Mucosa of descending colon (tissue), 3 donors: ENCODE measurements around the gene TNPO1. TPM values are rescaled to one million over a fixed set of nuclear protein-coding genes. Genes with fewer than 3 reads are reported as not detected.

Source experiments
- ATAC-seq: fragments of 200-7000 bp; cut with Tn5 transposase; one replicate; pipeline ENCODE4 v1.9.1; 2020; ENCODE audit warnings: mild to moderate bottlenecking, moderate library complexity
- DNase-seq, 3 donors: peaks; one replicate each; pipeline ENCODE4 v3.0.0-alpha.2; 2020
- H3K36me3 ChIP-seq: fragments of 200-600 bp; one replicate; pipeline ENCODE4 v1.8.0; 2021; ENCODE audit warnings: low read depth, mild to moderate bottlenecking
- H3K4me1 ChIP-seq: fragments of 200-600 bp; one replicate; pipeline ENCODE4 v1.8.0; 2021; ENCODE audit warnings: low read depth, mild to moderate bottlenecking
- H3K4me3 ChIP-seq: fragments of 200-600 bp; one replicate; pipeline ENCODE4 v1.8.0; 2021; ENCODE audit warnings: mild to moderate bottlenecking
- H3K9me3 ChIP-seq: fragments of 200-600 bp; one replicate; pipeline ENCODE4 v1.8.0; 2021; ENCODE audit warnings: mild to moderate bottlenecking
- CTCF ChIP-seq: fragments of 200-600 bp; IDR thresholded peaks from one replicate; pipeline ENCODE4 v1.8.0; 2022; ENCODE audit warnings: antibody characterized with exemption, mild to moderate bottlenecking
- intact Hi-C, 2 donors: fragments of 100-400 bp; cut with DNase I in 1 of 2; cut with micrococcal nuclease in 1 of 2; formaldehyde crosslinking; loops; one replicate each; pipeline versions ENCODE4 v1.11.0 to v1.11.1; 2022; cut with DNase I, micrococcal nuclease
- total RNA-seq, 3 donors: library from RNA; stranded (reverse); fragmentation: NEBNext Ultra II Directional in 2 of 3; extraction: Animal tissue kit (Norgen Biotek cat#: 25700) in 2 of 3; gene quantifications; one replicate each; pipeline versions ENCODE4 v1.2.1 to v1.2.4, GENCODE V29; 2021 to 2023
- donor health status: DM: no; HTN: no; CAD: no; lungs with moderate emphysema.
- donor health status: DM: no; HTN: no; CAD: no.
- donor health status: DM: no; HTN: yes; CAD: no.

Gene TNPO1
- total RNA-seq, 3 donors from 2014 or later, result 69.4 to 95.1 (median 76.8) TPM

DNA sequence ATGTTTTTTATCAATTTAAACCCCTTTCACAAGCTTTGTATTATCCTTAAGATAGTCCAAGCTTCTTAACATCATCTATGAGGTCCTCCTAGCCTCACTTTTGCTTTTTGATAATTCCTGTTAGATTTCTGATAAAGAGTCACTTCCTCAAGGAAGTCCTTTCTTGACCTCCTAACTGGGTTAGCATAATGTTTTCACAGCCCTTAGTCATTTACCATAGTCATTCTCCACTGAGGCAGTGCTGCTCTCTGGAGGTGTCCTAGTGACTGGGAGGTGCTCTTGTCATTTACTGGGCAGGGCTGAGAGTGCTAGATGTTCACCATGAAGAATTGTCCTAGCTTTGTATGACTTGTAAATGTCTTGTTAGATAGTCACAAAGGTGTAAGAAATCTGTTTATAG is 26.4 kb downstream of the TNPO1 start:
- H3K4me3 ChIP-seq, result no peak overlapping the region
- no peaks in the 10 kb centered on the region for H3K9me3 ChIP-seq
- TF ChIP-seq CTCF, result no peak
- intact Hi-C loops, result no loop called here
- H3K4me1 ChIP-seq, result peaks cover 8% of the 10 kb centered on the region
- DNase-seq (peak in 1 of 3 donors; percentile 20), ATAC-seq (peak; percentile 95)
- no peaks in the 10 kb centered on the region for H3K36me3 ChIP-seq

- Histone ChIP-seq H3K9me3 (no peaks in the 10 kb centered on the region), H3K4me1 (peaks cover 5% of the 10 kb centered on the region), H3K36me3 (no peaks in the 10 kb centered on the region), H3K4me3 (no peak overlapping the region)
- no peak for TF ChIP-seq CTCF
- ATAC-seq, result no peak
- intact Hi-C loops, result no loop called here
- no peak for DNase-seq
These were observed 27.8 kb downstream of the TNPO1 start for GRCh38 chr5:72844218-72844603.

DNA sequence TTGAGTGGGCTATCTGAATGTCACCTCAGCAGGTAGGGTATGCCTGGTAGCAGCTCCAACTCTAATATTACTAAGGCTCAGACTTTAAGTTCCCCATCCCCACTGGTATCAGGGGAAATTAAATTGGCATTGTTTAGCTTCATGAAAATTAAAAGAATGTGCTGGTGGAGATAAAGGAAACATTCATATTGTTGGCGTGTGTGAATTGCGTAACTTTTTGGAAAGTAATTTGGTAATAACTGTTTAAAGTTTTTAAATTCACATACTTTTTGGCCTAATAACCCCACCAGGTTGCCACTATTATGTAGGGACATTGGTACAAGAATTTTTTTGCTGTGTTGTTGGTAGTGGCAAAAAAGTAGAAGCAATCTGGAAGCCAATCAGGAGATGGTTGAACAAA is 29.4 kb downstream of the TNPO1 start:
- no peak for DNase-seq
- Histone ChIP-seq H3K4me3 (no peak overlapping the region), H3K4me1 (peaks cover 22% of the 10 kb centered on the region), H3K9me3 (no peaks in the 10 kb centered on the region), H3K36me3 (no peaks in the 10 kb centered on the region)
- intact Hi-C loops, result no loop called here
- no peak for ATAC-seq
- no peak for TF ChIP-seq CTCF

DNA sequence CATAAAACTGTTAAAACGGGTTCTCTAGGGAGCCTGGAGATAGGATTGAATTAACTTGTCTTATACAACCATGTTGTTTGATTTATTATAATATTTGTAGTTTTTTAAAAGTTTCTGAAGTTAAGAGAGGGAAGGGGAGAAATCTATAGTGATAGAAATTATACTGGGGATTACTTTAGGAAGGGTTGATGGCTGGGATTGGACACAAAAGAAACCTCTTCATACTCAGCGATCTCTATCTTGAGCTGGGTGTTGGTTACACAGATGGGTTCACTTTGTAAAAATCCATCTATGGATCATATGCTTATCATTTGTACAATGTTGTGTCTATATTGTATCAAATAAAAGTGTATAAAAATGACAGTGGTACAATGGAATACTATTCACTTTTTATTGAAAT is 30.0 kb downstream of the TNPO1 start:
- TF ChIP-seq CTCF, result no peak
- Histone ChIP-seq H3K4me1 (peaks cover 28% of the 10 kb centered on the region), H3K9me3 (no peaks in the 10 kb centered on the region), H3K4me3 (no peak overlapping the region), H3K36me3 (no peaks in the 10 kb centered on the region)
- DNase-seq (no peak), ATAC-seq (no peak)
- intact Hi-C loops, result no loop called here

GRCh38 chr5:72847439-72847838 is 31.0 kb downstream of the TNPO1 start:
- Histone ChIP-seq H3K4me3 (no peak overlapping the region), H3K4me1 (peaks cover 30% of the 10 kb centered on the region), H3K36me3 (no peaks in the 10 kb centered on the region), H3K9me3 (no peaks in the 10 kb centered on the region)
- no peak for TF ChIP-seq CTCF
- intact Hi-C loops, result no loop called here
- ATAC-seq (no peak), DNase-seq (no peak)

DNA sequence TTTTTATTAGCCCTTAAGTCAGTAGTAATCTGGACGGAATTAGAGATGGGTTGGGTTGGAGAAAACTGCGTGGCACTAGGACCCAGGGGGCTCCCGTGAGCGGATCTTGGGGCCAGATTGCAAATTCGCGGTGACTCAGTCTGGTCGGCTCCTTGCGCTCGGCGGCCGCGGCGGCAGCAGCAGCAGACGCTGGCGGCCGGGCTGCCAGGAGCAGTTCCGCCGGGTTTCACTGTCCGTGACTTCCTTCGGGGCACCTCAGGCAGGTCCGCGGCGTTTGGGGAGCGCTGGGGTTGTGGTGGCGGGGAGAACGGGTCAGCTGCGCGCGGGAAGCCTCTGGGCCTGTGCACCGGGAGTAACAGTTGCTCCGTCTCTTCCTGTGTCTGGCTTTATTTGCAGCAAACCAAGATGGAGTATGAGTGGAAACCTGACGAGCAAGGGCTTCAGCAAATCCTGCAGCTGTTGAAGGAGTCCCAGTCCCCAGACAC is 31.6 kb downstream of the TNPO1 start:
- DNase-seq (peak; percentile 92 to 95 (median 93)), ATAC-seq (peak; percentile 96)
- Histone ChIP-seq H3K9me3 (no peaks in the 10 kb centered on the region), H3K36me3 (no peaks in the 10 kb centered on the region), H3K4me1 (peaks cover 30% of the 10 kb centered on the region), H3K4me3 (peak overlapping the region; percentile 76)
- no peak for TF ChIP-seq CTCF
- intact Hi-C loops, result no loop called here
